GM12891 (cell line): ENCODE measurements around the gene DNAJA3.

Experiments
- POLR2A ChIP-seq: IDR thresholded peaks from 2 replicates; pipeline ENCODE4 v1.6.1; 2011; ENCODE audit warnings: low read depth, low read length, control low read depth
- POLR2AphosphoS5 ChIP-seq: IDR thresholded peaks from 2 replicates; pipeline ENCODE4 v1.6.1; 2011; ENCODE audit warnings: low read depth, low read length, control low read depth
- POU2F2 ChIP-seq: IDR thresholded peaks from 2 replicates; pipeline ENCODE4 v1.6.1; 2011; ENCODE audit warnings: low read depth, mild to moderate bottlenecking, control low read depth, low read length, moderate library complexity
- SPI1 ChIP-seq: IDR thresholded peaks from 2 replicates; pipeline ENCODE4 v1.6.1; 2011; ENCODE audit warnings: low read depth, low read length, control low read depth
- TAF1 ChIP-seq: IDR thresholded peaks from 2 replicates; pipeline ENCODE4 v1.6.1; 2011; ENCODE audit warnings: low read depth, low read length, control low read depth

GRCh38 chr16:4500272-4500671 is 74.6 kb downstream of the DNAJA3 start:
- TF ChIP-seq POLR2A: no peak
- no peak for TF ChIP-seq POLR2AphosphoS5
- TF ChIP-seq TAF1: no peak
- no peak for TF ChIP-seq SPI1
- no peak for TF ChIP-seq POU2F2
